OCI-LY1 (cell line): ENCODE results near the gene FYN.

Source experiments
- EZH2 ChIP-seq: fragments of 200-600 bp; sonication (generic), shearing (Covaris generic); IDR thresholded peaks from 2 replicates; pipeline ENCODE4 v1.8.0; 2017; ENCODE audit warnings: borderline replicate concordance, mixed run types, mild to moderate bottlenecking, antibody characterized with exemption, low read length, moderate library complexity, mixed read lengths
- TF ChIP-seq, protein P1 (sequence below): fragments of 200-600 bp; sonication (generic), shearing (Covaris generic); IDR thresholded peaks from 2 replicates; pipeline ENCODE4 v1.5.1; 2017; ENCODE audit warnings: mild to moderate bottlenecking, antibody characterized with exemption, low read length, moderate library complexity, mixed read lengths

DNA sequence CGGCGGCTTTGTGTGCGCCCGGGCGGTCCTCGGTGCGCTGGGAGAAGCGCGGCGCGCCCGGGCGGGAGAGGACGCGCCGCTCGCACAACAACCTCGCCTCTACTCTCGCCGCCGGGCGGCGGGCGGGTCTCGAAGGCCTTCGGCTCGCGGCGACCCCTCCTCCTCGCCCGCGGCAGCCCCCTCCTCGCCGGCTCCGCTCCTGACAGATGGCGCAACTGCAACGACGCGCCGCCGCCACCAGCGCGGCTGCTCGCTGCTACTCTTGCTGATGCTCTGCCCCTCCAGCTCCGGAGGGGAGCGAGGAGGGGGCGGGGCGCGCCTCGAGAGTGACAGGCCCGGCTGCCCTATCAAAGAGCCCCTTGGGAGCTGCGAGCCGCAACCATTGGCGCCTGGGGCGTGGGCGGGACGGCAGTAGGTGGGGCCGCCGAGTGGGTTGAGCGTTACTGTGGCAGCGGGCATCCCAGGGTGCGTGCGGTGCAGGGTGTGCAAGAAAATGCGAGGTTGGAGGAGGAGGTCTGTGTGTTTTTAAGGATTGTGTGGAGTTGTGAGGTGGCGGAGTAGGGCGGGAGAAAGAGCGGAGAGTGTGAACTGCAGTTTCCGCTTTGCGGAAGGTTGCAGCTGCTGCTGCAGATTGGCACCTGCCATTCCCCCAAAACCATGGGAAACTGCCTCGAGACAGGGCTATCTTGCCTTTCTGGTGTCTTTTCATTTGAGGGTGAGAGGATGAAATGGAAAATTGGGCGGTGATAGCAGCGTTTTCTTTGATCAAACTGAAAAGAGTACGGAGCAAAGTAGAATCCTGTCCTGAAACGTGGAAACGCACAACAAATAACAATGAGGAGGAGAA lies at the start of gene FYN:
- TF ChIP-seq, protein P1, sequence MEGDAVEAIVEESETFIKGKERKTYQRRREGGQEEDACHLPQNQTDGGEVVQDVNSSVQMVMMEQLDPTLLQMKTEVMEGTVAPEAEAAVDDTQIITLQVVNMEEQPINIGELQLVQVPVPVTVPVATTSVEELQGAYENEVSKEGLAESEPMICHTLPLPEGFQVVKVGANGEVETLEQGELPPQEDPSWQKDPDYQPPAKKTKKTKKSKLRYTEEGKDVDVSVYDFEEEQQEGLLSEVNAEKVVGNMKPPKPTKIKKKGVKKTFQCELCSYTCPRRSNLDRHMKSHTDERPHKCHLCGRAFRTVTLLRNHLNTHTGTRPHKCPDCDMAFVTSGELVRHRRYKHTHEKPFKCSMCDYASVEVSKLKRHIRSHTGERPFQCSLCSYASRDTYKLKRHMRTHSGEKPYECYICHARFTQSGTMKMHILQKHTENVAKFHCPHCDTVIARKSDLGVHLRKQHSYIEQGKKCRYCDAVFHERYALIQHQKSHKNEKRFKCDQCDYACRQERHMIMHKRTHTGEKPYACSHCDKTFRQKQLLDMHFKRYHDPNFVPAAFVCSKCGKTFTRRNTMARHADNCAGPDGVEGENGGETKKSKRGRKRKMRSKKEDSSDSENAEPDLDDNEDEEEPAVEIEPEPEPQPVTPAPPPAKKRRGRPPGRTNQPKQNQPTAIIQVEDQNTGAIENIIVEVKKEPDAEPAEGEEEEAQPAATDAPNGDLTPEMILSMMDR: no peak
- TF ChIP-seq EZH2: no peak
